Ovary (tissue), 9 donors: ENCODE measurements around the gene THADA. TPM values are rescaled to one million over a fixed set of nuclear protein-coding genes. Genes with fewer than 3 reads are reported as not detected.

Source experiments
- DNase-seq, 5 donors: peaks; one replicate each; pipeline ENCODE4 v3.0.0-alpha.2; 2019 to 2020
- H3K27ac ChIP-seq, 2 donors: fragments of 200-600 bp; one replicate each; pipeline versions ENCODE4 v1.5.1 to v1.8.0; 2019 to 2022
- H3K27me3 ChIP-seq: fragments of 200-600 bp; one replicate; pipeline ENCODE4 v1.8.0; 2022
- H3K36me3 ChIP-seq: fragments of 200-600 bp; sonication (generic); one replicate; pipeline ENCODE4 v1.5.1; 2019
- H3K4me1 ChIP-seq: one replicate; pipeline ENCODE4 v1.8.1; 2013; ENCODE audit warnings: mild to moderate bottlenecking, moderate library complexity; ENCODE audit not compliant: insufficient read depth
- H3K4me3 ChIP-seq: fragments of 200-600 bp; sonication (generic); one replicate; pipeline ENCODE4 v1.5.1; 2017
- H3K9me3 ChIP-seq, 2 donors: fragments of 200-600 bp in 1 of 2; sonication (generic) in 1 of 2; one replicate each; pipeline versions ENCODE4 v1.5.1 to v1.8.1; 2013 to 2019; ENCODE audit warnings: mild to moderate bottlenecking in 1 of 2, moderate library complexity in 1 of 2
- CTCF ChIP-seq, 3 donors: fragments of 450-650 bp in 2 of 3; fragments of 200-600 bp in 1 of 3; IDR thresholded peaks; one replicate each; pipeline versions ENCODE4 v1.5.1 to v1.8.0; 2016 to 2022; ENCODE audit warnings: antibody characterized with exemption in 3 of 3, mild to moderate bottlenecking in 1 of 3
- EP300 ChIP-seq: sonication (generic); formaldehyde crosslinking; IDR thresholded peaks from one replicate; pipeline ENCODE4 v1.6.1; 2017; ENCODE audit warnings: antibody characterized with exemption
- POLR2A ChIP-seq: fragments of 450-650 bp; IDR thresholded peaks from one replicate; pipeline ENCODE4 v1.6.1; 2017; ENCODE audit warnings: antibody characterized with exemption, mild to moderate bottlenecking, moderate library complexity
- WGBS, 3 donors: extraction: QIAGEN DNeasy Blood & Tissue Kit in 1 of 3; methylation state at CpG; one replicate each; pipeline versions ENCODE4 v1.1.5 to v1.1.7; 2013 to 2017; 5-methylcytosine and 5-hydroxymethylcytosine counted together
- intact Hi-C, 4 donors: fragments of 100-400 bp; cut with DNase I; formaldehyde crosslinking; loops; one replicate each; pipeline versions ENCODE4 v1.11.0 to v1.15.1; 2022 to 2023
- polyA plus RNA-seq, 2 donors: library from polyadenylated mRNA; stranded (reverse); fragments of 200-250 nt in 1 of 2; fragments of 350-450 nt in 1 of 2; fragmentation: Illumina TruSeq in 1 of 2; extraction: RNeasy Lipid Tissue Mini Kit (QIAGEN cat#74804) in 1 of 2; gene quantifications; one replicate each; pipeline ENCODE4 v1.2.3, GENCODE V29; 2013 to 2014
- total RNA-seq, 7 donors: library from RNA; depleted of rRNA in 2 of 7; stranded (reverse); fragments of >200 nt in 2 of 7; fragmentation: NEBNext Ultra II Directional in 3 of 7; extraction: Animal tissue kit (Norgen Biotek cat#: 25700) in 3 of 7; gene quantifications; one replicate each; pipeline versions ENCODE4 v1.1.0 to v1.2.4, GENCODE V29; 2016 to 2023
- donor health status: DM: no; HTN: no; CAD: no; lungs with moderate emphysema.
- donor health status: DM: no; HTN: no; CAD: no.
- donor health status: Bipolar disorder and iron deficiency.
- donor health status: DM: yes; HTN: yes; CAD: no.
- donor health status: DM: no; HTN: no; CAD: no.
- donor health status: DM: yes; HTN: yes; CAD: no.

THADA gene
- total and polyA plus RNA-seq, 9 donors, result 14.0 to 46.8 (median 28.6) TPM

DNA sequence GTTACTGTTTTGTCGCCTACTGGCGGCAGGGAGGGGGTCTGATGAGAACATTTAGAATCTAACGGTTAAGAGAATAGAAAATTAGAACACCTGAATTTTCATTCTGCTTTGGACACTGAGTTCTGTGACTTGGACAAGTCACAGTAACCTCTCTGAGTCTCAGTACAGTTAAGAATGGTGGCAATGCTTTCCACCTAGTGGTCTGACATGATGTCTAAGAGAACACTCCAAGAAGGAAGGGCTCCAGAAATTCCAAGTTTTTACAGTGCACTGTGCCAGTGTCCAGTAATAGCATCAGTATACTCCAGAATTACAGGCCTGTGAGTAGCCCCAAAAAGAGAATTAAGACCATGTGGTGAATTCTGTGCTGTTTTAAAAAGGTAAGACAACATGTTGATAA lies 195.3 kb downstream of the THADA start:
- Histone ChIP-seq H3K9me3 (no peaks in the 10 kb centered on the region), H3K27me3 (no peaks in the 10 kb centered on the region), H3K4me1 (peaks cover 10% of the 10 kb centered on the region), H3K27ac (peak overlapping the region in 1 of 2 donors; percentile 2), H3K36me3 (no peaks in the 10 kb centered on the region), H3K4me3 (no peak overlapping the region)
- WGBS, 3 donors, result 93 to 96% (median 93%) methylated on average over 3 of the region's 3 CpGs
- no peak for DNase-seq
- TF ChIP-seq CTCF (IDR thresholded peaks at IDR 0.05), result no peak
- no peak for TF ChIP-seq EP300
- TF ChIP-seq POLR2A, result no peak
- intact Hi-C loops, result no loop called here

DNA sequence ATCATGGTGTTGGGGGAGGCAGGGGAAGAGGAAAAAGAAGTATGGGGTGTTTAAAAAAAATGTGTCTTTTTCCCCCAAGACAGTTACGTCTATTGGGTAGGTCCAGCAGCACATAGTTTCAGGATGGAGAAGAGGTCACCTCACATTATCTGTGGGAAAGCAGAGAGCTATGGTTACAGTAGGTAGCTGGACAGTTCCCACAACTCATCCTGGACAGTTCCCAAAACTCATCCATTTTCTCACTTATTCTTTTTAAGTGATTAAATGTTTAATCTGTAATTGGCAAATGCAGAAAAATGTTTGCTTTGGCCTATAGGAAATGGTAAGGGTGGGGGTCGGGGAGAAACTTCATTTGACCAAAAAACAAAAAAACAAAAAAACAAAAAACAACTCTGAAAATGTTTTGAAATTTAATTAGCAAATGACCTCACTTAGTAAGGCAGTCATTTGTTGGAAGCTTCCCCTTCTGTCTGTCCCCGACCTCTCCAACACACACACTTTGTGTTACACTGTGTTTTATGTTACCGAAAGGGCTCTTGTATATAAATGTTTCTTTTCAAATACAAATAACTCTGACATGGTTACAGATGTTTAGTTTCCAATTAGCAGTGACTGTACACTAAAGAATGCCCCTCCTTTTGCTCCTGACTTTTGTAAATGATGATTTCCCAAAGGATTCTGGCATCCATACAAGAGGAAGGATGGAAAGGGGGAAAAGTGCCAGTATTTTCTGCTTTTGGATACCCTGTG lies 196.1 kb downstream of the THADA start:
- intact Hi-C loops, result loop anchor here in 1 of 4 donors (10.0 kb wide), 1 partner anchor 55 kb away; no protein-coding TSS in a partner anchor
- H3K27ac ChIP-seq, result peak overlapping the region in 1 of 2 donors; percentile 55
- no peak overlapping the region for H3K4me3 ChIP-seq
- 16 to 33% (median 20%) methylated on average over 4 of the region's 4 CpGs for WGBS, 3 donors
- peak in 1 of 5 donors; percentile 39 for DNase-seq
- H3K9me3 ChIP-seq, result no peaks in the 10 kb centered on the region
- H3K36me3 ChIP-seq, result no peaks in the 10 kb centered on the region
- TF ChIP-seq POLR2A (no peak), CTCF (IDR thresholded peaks at IDR 0.05) (no peak), EP300 (no peak)
- H3K4me1 ChIP-seq, result peaks cover 10% of the 10 kb centered on the region
- H3K27me3 ChIP-seq, result no peaks in the 10 kb centered on the region

DNA sequence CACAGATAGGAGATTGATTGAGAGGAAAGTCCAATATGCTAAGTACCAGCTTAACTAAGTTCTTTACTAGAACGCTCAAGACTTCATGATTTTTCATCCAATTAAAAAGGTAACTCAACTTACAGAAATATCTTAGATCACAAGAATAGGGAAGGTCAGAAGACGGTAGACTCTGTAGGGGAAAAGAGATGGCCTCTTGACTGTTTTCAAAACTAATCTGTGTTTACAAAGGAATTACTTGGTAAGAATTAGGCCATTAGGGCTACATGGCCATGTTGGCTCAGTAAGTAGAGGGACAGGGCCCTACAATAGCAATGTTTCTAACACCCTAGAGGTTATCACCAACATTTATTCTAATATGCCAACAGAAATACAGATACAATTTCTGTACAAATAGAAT lies 196.7 kb downstream of the THADA start:
- DNase-seq, result no peak
- intact Hi-C loops, result loop anchor here in 1 of 4 donors (10.0 kb wide), 1 partner anchor 54 kb away; no protein-coding TSS in a partner anchor
- Histone ChIP-seq H3K27me3 (no peaks in the 10 kb centered on the region), H3K27ac (peak overlapping the region in 1 of 2 donors; percentile 55), H3K36me3 (no peaks in the 10 kb centered on the region), H3K9me3 (no peaks in the 10 kb centered on the region), H3K4me3 (no peak overlapping the region), H3K4me1 (peaks cover 10% of the 10 kb centered on the region)
- 92 to 95% (median 94%) methylated on average over 2 of the region's 2 CpGs for WGBS, 3 donors
- TF ChIP-seq EP300 (no peak), POLR2A (no peak), CTCF (IDR thresholded peaks at IDR 0.05) (no peak)

DNA sequence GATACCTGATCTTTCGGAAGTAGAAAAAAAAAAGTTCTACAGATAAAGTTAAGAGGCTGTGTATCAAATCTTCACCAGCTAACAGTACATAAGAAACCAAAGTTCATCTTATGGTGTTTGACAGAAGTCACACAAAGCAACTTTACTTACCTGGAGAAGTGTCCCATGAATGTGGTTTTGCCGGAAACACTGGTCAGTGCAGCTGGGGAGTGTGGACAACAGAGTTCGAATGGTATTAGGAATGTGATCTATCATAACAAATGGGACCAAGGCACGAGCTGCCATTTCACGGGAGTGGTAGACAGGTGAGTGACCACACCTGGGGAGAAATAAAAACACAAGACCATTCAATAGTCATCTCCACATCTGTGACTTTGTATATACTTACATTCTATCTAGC lies 198.0 kb downstream of the THADA start:
- intact Hi-C loops, result loop anchor here in 1 of 4 donors (10.0 kb wide), 1 partner anchor 53 kb away; no protein-coding TSS in a partner anchor
- H3K36me3 ChIP-seq, result no peaks in the 10 kb centered on the region
- peaks cover 10% of the 10 kb centered on the region for H3K4me1 ChIP-seq

More for the DNA sequence above, 198.0 kb downstream of the THADA start:
- no peak overlapping the region for H3K4me3 ChIP-seq
- no peak for TF ChIP-seq CTCF (IDR thresholded peaks at IDR 0.05)
- no peak for TF ChIP-seq POLR2A
- no peak for TF ChIP-seq EP300
- DNase-seq, result no peak
- WGBS, 3 donors, result 95 to 98% (median 96%) methylated on average over 5 of the region's 5 CpGs
- no peaks in the 10 kb centered on the region for H3K9me3 ChIP-seq
- no peak overlapping the region for H3K27ac ChIP-seq
- no peaks in the 10 kb centered on the region for H3K27me3 ChIP-seq
